Esophagus squamous epithelium (tissue), 4 donors: ENCODE measurements around the gene TOMT.

Experiments
- POLR2A ChIP-seq, 4 donors: fragments of 450-650 bp; IDR thresholded peaks; one replicate each; pipeline ENCODE4 v1.6.1; 2017; ENCODE audit warnings: antibody characterized with exemption in 4 of 4, mild to moderate bottlenecking in 4 of 4, moderate library complexity in 3 of 4
- TF ChIP-seq, protein P1 (sequence below), 6 experiments: fragments of 450-650 bp in 4 of 6; fragments of 200-600 bp in 2 of 6; sonication (generic) in 2 of 6; IDR thresholded peaks; one replicate each; pipeline ENCODE4 v1.5.1; 2016 to 2019; ENCODE audit warnings: antibody characterized with exemption in 6 of 6, mild to moderate bottlenecking in 4 of 6, moderate library complexity in 4 of 6

DNA sequence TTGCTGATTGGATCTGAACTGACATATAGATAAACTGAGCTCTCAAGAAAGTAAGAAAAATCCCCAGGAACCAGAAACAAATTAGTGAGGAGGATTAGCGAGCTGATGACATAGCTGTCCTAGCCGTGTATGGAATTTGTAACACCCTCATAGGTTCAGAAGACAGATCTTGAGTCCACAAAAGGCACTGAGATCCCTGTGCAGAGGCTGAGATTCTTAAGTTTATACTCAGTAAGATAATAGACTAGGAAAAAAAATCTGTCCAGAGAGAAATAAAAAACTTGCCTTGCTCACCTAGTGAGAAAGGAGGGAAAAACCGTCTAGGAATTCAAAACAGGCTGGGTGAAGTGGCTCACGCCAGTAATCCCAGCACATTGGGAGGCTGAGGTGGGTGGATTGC, 30.0 kb upstream of the TOMT start:
- TF ChIP-seq, protein P1, sequence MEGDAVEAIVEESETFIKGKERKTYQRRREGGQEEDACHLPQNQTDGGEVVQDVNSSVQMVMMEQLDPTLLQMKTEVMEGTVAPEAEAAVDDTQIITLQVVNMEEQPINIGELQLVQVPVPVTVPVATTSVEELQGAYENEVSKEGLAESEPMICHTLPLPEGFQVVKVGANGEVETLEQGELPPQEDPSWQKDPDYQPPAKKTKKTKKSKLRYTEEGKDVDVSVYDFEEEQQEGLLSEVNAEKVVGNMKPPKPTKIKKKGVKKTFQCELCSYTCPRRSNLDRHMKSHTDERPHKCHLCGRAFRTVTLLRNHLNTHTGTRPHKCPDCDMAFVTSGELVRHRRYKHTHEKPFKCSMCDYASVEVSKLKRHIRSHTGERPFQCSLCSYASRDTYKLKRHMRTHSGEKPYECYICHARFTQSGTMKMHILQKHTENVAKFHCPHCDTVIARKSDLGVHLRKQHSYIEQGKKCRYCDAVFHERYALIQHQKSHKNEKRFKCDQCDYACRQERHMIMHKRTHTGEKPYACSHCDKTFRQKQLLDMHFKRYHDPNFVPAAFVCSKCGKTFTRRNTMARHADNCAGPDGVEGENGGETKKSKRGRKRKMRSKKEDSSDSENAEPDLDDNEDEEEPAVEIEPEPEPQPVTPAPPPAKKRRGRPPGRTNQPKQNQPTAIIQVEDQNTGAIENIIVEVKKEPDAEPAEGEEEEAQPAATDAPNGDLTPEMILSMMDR (IDR thresholded peaks at IDR 0.05), result no peak
- no peak for TF ChIP-seq POLR2A (IDR thresholded peaks at IDR 0.05)
